Liver (tissue), 9 donors: ENCODE measurements around the gene MICU1. TPM values are rescaled to one million over a fixed set of nuclear protein-coding genes. Genes with fewer than 3 reads are reported as not detected.
A peak's percentile ranks its signal among the peaks of the same experiment; 100 is the strongest.

Source experiments
- DNase-seq: peaks from one replicate; pipeline ENCODE4 v3.0.0-alpha.2; 2017; ENCODE audit warnings: low spot score
- H3K27ac ChIP-seq, 2 donors: one replicate each; pipeline ENCODE4 v1.7.0; 2013; ENCODE audit warnings: inconsistent platforms in 2 of 2, low read length in 2 of 2, control low read depth in 1 of 2, low read depth in 1 of 2, mild to moderate bottlenecking in 1 of 2
- H3K27me3 ChIP-seq, 4 donors: one replicate each; pipeline versions ENCODE4 v1.6.1 to v1.7.0; 2013; ENCODE audit warnings: low read length in 3 of 4, inconsistent platforms in 1 of 4, mild to moderate bottlenecking in 1 of 4, moderate library complexity in 1 of 4; ENCODE audit not compliant: control insufficient read depth in 4 of 4, insufficient read depth in 4 of 4
- H3K36me3 ChIP-seq, 4 donors: one replicate each; pipeline versions ENCODE4 v1.6.1 to v1.7.0; 2013; ENCODE audit warnings: low read length in 3 of 4, mild to moderate bottlenecking in 3 of 4, low read depth in 1 of 4, moderate library complexity in 1 of 4; ENCODE audit not compliant: control insufficient read depth in 4 of 4, insufficient read depth in 3 of 4
- H3K4me1 ChIP-seq, 4 donors: one replicate each; pipeline versions ENCODE4 v1.6.1 to v1.7.0; 2013; ENCODE audit warnings: low read length in 3 of 4, mild to moderate bottlenecking in 3 of 4, moderate library complexity in 1 of 4; ENCODE audit not compliant: control insufficient read depth in 4 of 4, insufficient read depth in 4 of 4
- H3K4me3 ChIP-seq, 3 donors: one replicate each; pipeline versions ENCODE4 v1.6.1 to v1.7.0; 2013; ENCODE audit warnings: low read length in 3 of 3, control low read depth in 1 of 3, low read depth in 1 of 3, mild to moderate bottlenecking in 1 of 3
- H3K9ac ChIP-seq, 2 donors: one replicate each; pipeline ENCODE4 v1.7.0; 2013; ENCODE audit warnings: low read length in 2 of 2, mild to moderate bottlenecking in 2 of 2, moderate library complexity in 2 of 2, control low read depth in 1 of 2, low read depth in 1 of 2
- H3K9me3 ChIP-seq, 4 donors: one replicate each; pipeline versions ENCODE4 v1.6.1 to v1.7.0; 2013; ENCODE audit warnings: low read length in 3 of 4; ENCODE audit not compliant: control insufficient read depth in 4 of 4
- EGR1 ChIP-seq, 2 donors: IDR thresholded peaks; 2 replicates each; pipeline ENCODE4 v1.6.1; 2016 to 2018; ENCODE audit warnings: antibody characterized with exemption in 2 of 2, low read depth in 2 of 2
- FOXA2 ChIP-seq: IDR thresholded peaks from 2 replicates; pipeline ENCODE4 v1.6.1; 2016; ENCODE audit warnings: antibody characterized with exemption
- HNF4A ChIP-seq, 2 donors: conservative IDR thresholded peaks; 2 replicates each; pipeline ENCODE4 v1.6.1; 2016; ENCODE audit warnings: antibody characterized with exemption in 2 of 2, mild to moderate bottlenecking in 2 of 2
- HNF4G ChIP-seq: IDR thresholded peaks from 2 replicates; pipeline ENCODE4 v1.6.1; 2016; ENCODE audit warnings: antibody characterized with exemption
- NR2F2 ChIP-seq: IDR thresholded peaks from 2 replicates; pipeline ENCODE4 v1.6.1; 2016; ENCODE audit warnings: antibody characterized with exemption
- RAD21 ChIP-seq, 2 donors: IDR thresholded peaks; 2 replicates each; pipeline ENCODE4 v1.6.1; 2016; ENCODE audit warnings: antibody characterized with exemption in 2 of 2, mild to moderate bottlenecking in 2 of 2
- SP1 ChIP-seq: IDR thresholded peaks from 2 replicates; pipeline ENCODE4 v1.6.1; 2018; ENCODE audit warnings: antibody characterized with exemption, mild to moderate bottlenecking
- WGBS: extraction: QIAGEN DNeasy Blood & Tissue Kit; methylation state at CpG from one replicate; pipeline ENCODE4 v1.1.7; 2013; 5-methylcytosine and 5-hydroxymethylcytosine counted together
- polyA plus RNA-seq, 2 donors: library from polyadenylated mRNA; stranded (reverse) in 1 of 2; unstranded in 1 of 2; fragments of 200-250 nt in 1 of 2; fragments of >200 nt in 1 of 2; fragmentation: Nextera tagmentation in 1 of 2; extraction: Ambion mirVana in 1 of 2; gene quantifications; one replicate each; pipeline versions ENCODE4 v1.2.1 to v1.2.3, GENCODE V29; 2013 to 2015
- total RNA-seq, 2 donors: library from RNA; depleted of rRNA; stranded (reverse); fragments of >200 nt; gene quantifications; one replicate each; pipeline ENCODE4 v1.2.3, GENCODE V29; 2014
- TF ChIP-seq, protein P1 (sequence below): fragments of 150-350 bp; IDR thresholded peaks from 2 replicates; pipeline ENCODE4 v1.5.1; 2017; ENCODE audit warnings: improper control_type of control experiment, low read depth, low read length; ENCODE audit not compliant: missing input control
- TF ChIP-seq, protein P2 (sequence below): IDR thresholded peaks from 2 replicates; pipeline ENCODE4 v1.6.1; 2016; ENCODE audit warnings: antibody characterized with exemption
- TF ChIP-seq, protein P3 (sequence below): IDR thresholded peaks from 2 replicates; pipeline ENCODE4 v1.6.1; 2016; ENCODE audit warnings: antibody characterized with exemption
- TF ChIP-seq, protein P4 (sequence below): IDR thresholded peaks from 2 replicates; pipeline ENCODE4 v1.6.1; 2016; ENCODE audit warnings: antibody characterized with exemption, mild to moderate bottlenecking
- donor health status: healthy.
- donor health status: healthy.
- donor health status: healthy.
- donor health status: healthy.
- donor health status: healthy.

MICU1 gene
- total and polyA plus RNA-seq, 4 donors, result 26.4 to 47.4 (median 32.1) TPM

DNA sequence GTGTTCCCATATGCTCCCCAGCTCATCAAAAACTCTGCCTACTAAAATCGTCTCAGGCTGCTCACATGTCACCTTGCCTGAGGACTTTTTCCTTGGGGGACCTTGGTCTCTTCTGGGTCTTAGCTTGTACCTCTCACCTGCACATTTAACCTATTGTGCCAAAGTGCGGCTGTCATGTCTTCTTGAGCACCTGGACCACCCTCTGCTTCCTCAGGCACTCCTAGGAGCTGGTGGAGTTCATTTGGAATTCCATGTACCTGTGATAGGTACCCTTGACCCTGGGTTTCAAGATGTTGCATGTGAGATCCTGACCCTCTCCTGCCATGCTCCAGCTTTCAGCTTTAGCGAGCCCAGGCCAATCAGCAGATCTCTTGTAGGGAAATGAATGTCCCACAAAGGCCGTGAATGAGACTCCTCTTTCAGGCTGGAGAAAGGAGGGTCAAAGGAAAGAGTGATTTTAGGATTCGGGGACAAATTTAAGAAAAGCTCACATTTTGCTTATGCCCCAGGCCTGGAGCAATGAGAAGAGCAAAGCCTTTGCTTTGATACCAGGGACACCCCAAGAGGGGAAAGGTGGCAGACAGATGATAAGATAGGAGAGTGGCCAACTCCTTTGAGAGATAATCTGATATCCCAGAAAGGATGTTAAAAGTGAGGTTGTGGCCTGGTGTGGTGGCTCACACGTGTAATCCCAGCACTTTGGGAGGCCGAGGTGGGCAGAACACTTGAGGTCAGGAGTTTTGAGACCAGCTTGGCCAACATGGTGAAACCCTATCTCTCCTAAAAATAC is 260.6 kb downstream of the MICU1 start:
- no peak overlapping the region for H3K27ac ChIP-seq

DNA sequence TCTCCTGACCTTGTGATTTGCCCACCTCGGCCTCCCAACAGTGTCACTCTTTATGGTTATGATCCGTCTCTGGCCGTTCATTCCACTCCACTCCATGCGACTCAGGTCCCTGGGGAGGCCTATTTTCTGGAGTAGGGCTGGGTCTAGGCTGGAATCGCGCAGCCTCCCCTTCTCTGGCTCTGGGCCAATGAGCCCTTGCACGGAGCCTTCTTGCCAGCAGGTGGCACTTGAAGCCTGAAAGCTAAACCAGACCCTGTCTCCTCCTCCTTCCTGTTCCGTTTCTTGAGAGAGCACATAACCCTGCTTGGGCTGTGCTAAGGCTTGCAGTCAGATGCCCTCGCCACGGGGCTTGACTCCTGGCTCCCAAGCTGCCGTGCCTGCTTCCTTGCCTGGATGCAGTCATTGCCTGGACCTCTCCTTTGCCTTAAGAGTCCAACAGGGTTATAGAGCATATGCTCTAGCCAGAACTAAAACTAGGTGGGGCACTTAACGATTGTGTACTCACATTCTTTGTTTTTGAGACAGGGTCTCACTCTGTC is 261.6 kb downstream of the MICU1 start:
- H3K4me1 ChIP-seq, result peaks cover 0 to 2% (median 0%) of the 10 kb centered on the region in 4 donors
- no peak for TF ChIP-seq SP1
- TF ChIP-seq, protein P1, sequence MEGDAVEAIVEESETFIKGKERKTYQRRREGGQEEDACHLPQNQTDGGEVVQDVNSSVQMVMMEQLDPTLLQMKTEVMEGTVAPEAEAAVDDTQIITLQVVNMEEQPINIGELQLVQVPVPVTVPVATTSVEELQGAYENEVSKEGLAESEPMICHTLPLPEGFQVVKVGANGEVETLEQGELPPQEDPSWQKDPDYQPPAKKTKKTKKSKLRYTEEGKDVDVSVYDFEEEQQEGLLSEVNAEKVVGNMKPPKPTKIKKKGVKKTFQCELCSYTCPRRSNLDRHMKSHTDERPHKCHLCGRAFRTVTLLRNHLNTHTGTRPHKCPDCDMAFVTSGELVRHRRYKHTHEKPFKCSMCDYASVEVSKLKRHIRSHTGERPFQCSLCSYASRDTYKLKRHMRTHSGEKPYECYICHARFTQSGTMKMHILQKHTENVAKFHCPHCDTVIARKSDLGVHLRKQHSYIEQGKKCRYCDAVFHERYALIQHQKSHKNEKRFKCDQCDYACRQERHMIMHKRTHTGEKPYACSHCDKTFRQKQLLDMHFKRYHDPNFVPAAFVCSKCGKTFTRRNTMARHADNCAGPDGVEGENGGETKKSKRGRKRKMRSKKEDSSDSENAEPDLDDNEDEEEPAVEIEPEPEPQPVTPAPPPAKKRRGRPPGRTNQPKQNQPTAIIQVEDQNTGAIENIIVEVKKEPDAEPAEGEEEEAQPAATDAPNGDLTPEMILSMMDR, result peak; percentile 94
- TF ChIP-seq RAD21 (IDR thresholded peaks at IDR 0.05), result peak; percentile 97 to 98
- peak; percentile 88 for DNase-seq
- no peak overlapping the region for H3K9ac ChIP-seq
- H3K9me3 ChIP-seq, result no peaks in the 10 kb centered on the region
- peaks cover 3 to 33% (median 29%) of the 10 kb centered on the region in 4 donors for H3K36me3 ChIP-seq
- no peak overlapping the region for H3K4me3 ChIP-seq
- no peaks in the 10 kb centered on the region for H3K27me3 ChIP-seq
- no peak overlapping the region for H3K27ac ChIP-seq
- 27% methylated on average over 12 of the region's 12 CpGs for WGBS

More for the DNA sequence above, 260.6 kb downstream of the MICU1 start:
- whole genome bisulfite sequencing, result 88% methylated on average over 7 of the region's 7 CpGs
- Histone ChIP-seq H3K9me3 (no peaks in the 10 kb centered on the region), H3K4me1 (peaks cover 0 to 2% (median 0%) of the 10 kb centered on the region in 4 donors), H3K9ac (no peak overlapping the region), H3K36me3 (peaks cover 3 to 36% (median 33%) of the 10 kb centered on the region in 4 donors), H3K4me3 (no peak overlapping the region), H3K27me3 (no peaks in the 10 kb centered on the region)
- DNase-seq, result no peak
- TF ChIP-seq FOXA2 (no peak), HNF4G (no peak), EGR1 (IDR thresholded peaks at IDR 0.05; ENCODE audit: low read depth in 2 of 2) (no peak), NR2F2 (no peak), HNF4A (conservative IDR thresholded peaks at IDR 0.05) (no peak), SP1 (no peak)
- TF ChIP-seq, protein P2, sequence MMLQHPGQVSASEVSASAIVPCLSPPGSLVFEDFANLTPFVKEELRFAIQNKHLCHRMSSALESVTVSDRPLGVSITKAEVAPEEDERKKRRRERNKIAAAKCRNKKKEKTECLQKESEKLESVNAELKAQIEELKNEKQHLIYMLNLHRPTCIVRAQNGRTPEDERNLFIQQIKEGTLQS, result no peak
- TF ChIP-seq, protein P3, sequence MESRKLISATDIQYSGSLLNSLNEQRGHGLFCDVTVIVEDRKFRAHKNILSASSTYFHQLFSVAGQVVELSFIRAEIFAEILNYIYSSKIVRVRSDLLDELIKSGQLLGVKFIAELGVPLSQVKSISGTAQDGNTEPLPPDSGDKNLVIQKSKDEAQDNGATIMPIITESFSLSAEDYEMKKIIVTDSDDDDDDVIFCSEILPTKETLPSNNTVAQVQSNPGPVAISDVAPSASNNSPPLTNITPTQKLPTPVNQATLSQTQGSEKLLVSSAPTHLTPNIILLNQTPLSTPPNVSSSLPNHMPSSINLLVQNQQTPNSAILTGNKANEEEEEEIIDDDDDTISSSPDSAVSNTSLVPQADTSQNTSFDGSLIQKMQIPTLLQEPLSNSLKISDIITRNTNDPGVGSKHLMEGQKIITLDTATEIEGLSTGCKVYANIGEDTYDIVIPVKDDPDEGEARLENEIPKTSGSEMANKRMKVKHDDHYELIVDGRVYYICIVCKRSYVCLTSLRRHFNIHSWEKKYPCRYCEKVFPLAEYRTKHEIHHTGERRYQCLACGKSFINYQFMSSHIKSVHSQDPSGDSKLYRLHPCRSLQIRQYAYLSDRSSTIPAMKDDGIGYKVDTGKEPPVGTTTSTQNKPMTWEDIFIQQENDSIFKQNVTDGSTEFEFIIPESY, result no peak
- TF ChIP-seq, protein P1, result no peak
- TF ChIP-seq, protein P4, sequence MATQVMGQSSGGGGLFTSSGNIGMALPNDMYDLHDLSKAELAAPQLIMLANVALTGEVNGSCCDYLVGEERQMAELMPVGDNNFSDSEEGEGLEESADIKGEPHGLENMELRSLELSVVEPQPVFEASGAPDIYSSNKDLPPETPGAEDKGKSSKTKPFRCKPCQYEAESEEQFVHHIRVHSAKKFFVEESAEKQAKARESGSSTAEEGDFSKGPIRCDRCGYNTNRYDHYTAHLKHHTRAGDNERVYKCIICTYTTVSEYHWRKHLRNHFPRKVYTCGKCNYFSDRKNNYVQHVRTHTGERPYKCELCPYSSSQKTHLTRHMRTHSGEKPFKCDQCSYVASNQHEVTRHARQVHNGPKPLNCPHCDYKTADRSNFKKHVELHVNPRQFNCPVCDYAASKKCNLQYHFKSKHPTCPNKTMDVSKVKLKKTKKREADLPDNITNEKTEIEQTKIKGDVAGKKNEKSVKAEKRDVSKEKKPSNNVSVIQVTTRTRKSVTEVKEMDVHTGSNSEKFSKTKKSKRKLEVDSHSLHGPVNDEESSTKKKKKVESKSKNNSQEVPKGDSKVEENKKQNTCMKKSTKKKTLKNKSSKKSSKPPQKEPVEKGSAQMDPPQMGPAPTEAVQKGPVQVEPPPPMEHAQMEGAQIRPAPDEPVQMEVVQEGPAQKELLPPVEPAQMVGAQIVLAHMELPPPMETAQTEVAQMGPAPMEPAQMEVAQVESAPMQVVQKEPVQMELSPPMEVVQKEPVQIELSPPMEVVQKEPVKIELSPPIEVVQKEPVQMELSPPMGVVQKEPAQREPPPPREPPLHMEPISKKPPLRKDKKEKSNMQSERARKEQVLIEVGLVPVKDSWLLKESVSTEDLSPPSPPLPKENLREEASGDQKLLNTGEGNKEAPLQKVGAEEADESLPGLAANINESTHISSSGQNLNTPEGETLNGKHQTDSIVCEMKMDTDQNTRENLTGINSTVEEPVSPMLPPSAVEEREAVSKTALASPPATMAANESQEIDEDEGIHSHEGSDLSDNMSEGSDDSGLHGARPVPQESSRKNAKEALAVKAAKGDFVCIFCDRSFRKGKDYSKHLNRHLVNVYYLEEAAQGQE, result no peak
